ENCODE measurements around the gene MAPK12. TPM values are rescaled to one million over a fixed set of nuclear protein-coding genes. Genes with fewer than 3 reads are reported as not detected.

Gene MAPK12
- total and polyA plus RNA-seq, 10 of the 15 experiments (the other 5 are each of a cell fraction or from before 2014, with no cell fraction given), result 1.1 to 38.9 (median 16.3) TPM

DNA sequence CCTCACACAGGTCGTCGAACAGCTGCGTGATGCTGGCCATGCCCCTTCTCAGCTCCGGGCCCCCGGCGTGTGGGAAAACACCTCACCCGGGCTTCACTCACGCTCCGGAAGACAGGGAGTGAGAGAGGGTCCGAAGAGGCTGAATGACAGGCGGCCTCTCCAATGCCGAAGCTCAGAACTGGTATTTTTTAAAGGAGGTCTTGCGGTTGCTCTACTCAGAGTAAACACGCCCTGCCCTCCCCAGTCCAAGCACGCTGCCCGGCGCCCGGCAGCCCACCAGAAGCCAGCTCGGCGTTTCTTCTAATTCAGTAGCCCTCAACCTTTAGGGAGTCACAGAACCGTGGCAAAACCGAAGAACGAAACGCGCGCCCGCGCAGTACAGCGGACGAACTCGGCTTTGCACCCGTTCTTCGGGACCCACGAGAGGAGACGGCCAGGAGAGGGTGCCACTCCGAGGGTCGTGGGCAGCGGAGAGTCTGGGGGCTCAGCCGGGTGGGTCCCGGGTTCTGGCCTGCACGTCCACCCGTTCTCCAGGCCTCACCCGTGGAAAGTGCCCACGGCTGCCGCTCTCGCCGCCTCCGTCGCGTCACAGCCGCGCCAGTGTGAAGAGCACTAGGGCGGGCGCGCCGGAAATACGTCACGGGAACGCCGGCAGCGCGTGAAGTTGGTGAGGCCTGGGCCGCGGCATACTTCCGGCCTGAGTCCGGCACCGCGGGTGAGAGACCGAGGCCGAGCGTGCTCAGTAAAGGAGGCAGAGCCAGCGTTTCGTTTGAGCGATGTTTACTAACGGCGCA is 16.9 kb downstream of the MAPK12 start, which contains the start of gene TUBGCP6 (continued):
- TF ChIP-seq, protein P1, sequence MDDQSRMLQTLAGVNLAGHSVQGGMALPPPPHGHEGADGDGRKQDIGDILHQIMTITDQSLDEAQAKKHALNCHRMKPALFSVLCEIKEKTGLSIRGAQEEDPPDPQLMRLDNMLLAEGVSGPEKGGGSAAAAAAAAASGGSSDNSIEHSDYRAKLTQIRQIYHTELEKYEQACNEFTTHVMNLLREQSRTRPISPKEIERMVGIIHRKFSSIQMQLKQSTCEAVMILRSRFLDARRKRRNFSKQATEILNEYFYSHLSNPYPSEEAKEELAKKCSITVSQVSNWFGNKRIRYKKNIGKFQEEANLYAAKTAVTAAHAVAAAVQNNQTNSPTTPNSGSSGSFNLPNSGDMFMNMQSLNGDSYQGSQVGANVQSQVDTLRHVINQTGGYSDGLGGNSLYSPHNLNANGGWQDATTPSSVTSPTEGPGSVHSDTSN (IDR thresholded peaks at IDR 0.05; ENCODE audit: insufficient replicate concordance, low read depth, low read length), result peak; percentile 94
- TF ChIP-seq, protein P2, sequence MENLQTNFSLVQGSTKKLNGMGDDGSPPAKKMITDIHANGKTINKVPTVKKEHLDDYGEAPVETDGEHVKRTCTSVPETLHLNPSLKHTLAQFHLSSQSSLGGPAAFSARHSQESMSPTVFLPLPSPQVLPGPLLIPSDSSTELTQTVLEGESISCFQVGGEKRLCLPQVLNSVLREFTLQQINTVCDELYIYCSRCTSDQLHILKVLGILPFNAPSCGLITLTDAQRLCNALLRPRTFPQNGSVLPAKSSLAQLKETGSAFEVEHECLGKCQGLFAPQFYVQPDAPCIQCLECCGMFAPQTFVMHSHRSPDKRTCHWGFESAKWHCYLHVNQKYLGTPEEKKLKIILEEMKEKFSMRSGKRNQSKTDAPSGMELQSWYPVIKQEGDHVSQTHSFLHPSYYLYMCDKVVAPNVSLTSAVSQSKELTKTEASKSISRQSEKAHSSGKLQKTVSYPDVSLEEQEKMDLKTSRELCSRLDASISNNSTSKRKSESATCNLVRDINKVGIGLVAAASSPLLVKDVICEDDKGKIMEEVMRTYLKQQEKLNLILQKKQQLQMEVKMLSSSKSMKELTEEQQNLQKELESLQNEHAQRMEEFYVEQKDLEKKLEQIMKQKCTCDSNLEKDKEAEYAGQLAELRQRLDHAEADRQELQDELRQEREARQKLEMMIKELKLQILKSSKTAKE (IDR thresholded peaks at IDR 0.05; ENCODE audit: low read depth, poor library complexity, severe bottlenecking), result no peak
- TF ChIP-seq ZNF207 (IDR thresholded peaks at IDR 0.05; ENCODE audit: borderline replicate concordance) (peak; percentile 91; the same call in 1 of the 2 replicates), SPI1 (IDR thresholded peaks at IDR 0.05; ENCODE audit: borderline replicate concordance, insufficient read depth, low read depth, low read length) (no peak), ZZZ3 (IDR thresholded peaks at IDR 0.05; ENCODE audit: control insufficient read depth, insufficient read length, low read depth) (no peak), LARP7 (IDR thresholded peaks at IDR 0.05) (peak; percentile 87), GABPA (IDR thresholded peaks at IDR 0.05; ENCODE audit: low read depth) (peak; percentile 95), SMAD5 (IDR thresholded peaks at IDR 0.05; ENCODE audit: low read depth) (no peak; the same call in none of the 2 replicates), NRF1 (conservative IDR thresholded peaks at IDR 0.05; ENCODE audit: low read depth, low read length) (no peak), NR2C2 (IDR thresholded peaks at IDR 0.05; ENCODE audit: borderline replicate concordance, control insufficient read depth, insufficient read length, low read depth) (no peak), ZBTB40 (IDR thresholded peaks at IDR 0.05; ENCODE audit: borderline replicate concordance) (peak; percentile 96), POLR2AphosphoS5 (IDR thresholded peaks at IDR 0.05; ENCODE audit: low read length) (peak; percentile 72), CEBPZ (IDR thresholded peaks at IDR 0.05; ENCODE audit: low read depth, low read length) (no peak)
- TF ChIP-seq, protein P3, sequence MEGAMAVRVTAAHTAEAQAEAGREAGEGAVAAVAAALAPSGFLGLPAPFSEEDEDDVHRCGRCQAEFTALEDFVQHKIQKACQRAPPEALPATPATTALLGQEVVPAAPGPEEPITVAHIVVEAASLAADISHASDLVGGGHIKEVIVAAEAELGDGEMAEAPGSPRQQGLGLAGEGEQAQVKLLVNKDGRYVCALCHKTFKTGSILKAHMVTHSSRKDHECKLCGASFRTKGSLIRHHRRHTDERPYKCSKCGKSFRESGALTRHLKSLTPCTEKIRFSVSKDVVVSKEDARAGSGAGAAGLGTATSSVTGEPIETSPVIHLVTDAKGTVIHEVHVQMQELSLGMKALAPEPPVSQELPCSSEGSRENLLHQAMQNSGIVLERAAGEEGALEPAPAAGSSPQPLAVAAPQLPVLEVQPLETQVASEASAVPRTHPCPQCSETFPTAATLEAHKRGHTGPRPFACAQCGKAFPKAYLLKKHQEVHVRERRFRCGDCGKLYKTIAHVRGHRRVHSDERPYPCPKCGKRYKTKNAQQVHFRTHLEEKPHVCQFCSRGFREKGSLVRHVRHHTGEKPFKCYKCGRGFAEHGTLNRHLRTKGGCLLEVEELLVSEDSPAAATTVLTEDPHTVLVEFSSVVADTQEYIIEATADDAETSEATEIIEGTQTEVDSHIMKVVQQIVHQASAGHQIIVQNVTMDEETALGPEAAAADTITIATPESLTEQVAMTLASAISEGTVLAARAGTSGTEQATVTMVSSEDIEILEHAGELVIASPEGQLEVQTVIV (IDR thresholded peaks at IDR 0.05; ENCODE audit: borderline replicate concordance, partially characterized antibody), result peak; percentile 28
